ENCODE results near the gene TRPM2.
"Not testable (repeated sequence)": the region's sequence is repeated elsewhere in the genome, so short reads cannot be mapped to it uniquely, and the experiment has no call there.

Gene TRPM2

GRCh38 chr21:44335266-44336059 is 18.0 kb upstream of the TRPM2 start:
- no peak for DNase-seq

- no peak for DNase-seq
These were observed 16.0 kb upstream of the TRPM2 start for GRCh38 chr21:44337449-44337848.

GRCh38 chr21:44337941-44338895 is 15.2 kb upstream of the TRPM2 start:
- peak; percentile 50 for DNase-seq

- peak; percentile 95 for DNase-seq
These were observed 14.2 kb upstream of the TRPM2 start, which contains the start of gene CFAP410 for GRCh38 chr21:44338971-44339910. CFAP410 (minus strand) TSS chr21:44339390; CDS start chr21:44339194, 196 bp downstream.

GRCh38 chr21:44341726-44342458 is 11.5 kb upstream of the TRPM2 start:
- not testable (repeated sequence) for DNase-seq

GRCh38 chr21:44342981-44343380 is 10.4 kb upstream of the TRPM2 start:
- DNase-seq, result not testable (repeated sequence)

GRCh38 chr21:44344541-44345183 is 8.8 kb upstream of the TRPM2 start:
- no peak for DNase-seq

GRCh38 chr21:44345495-44345894 is 7.9 kb upstream of the TRPM2 start:
- no peak for DNase-seq

- DNase-seq, result no peak
These were observed 5.4 kb upstream of the TRPM2 start for GRCh38 chr21:44347911-44348451.

GRCh38 chr21:44348861-44349260 is 4.6 kb upstream of the TRPM2 start:
- no peak for DNase-seq

- DNase-seq, result no peak
These were observed 4.0 kb upstream of the TRPM2 start for GRCh38 chr21:44349416-44349846.

GRCh38 chr21:44349847-44350772 is 3.3 kb upstream of the TRPM2 start:
- no peak for DNase-seq

- no peak for DNase-seq
These were observed 2.5 kb upstream of the TRPM2 start for GRCh38 chr21:44350773-44351481.

- DNase-seq, result no peak
These were observed 1.7 kb upstream of the TRPM2 start for GRCh38 chr21:44351535-44352252.

GRCh38 chr21:44352253-44352860 is 1.1 kb upstream of the TRPM2 start:
- no peak for DNase-seq

- no peak for DNase-seq
These were observed 582 bp downstream of the TRPM2 start for GRCh38 chr21:44354001-44354405.

Measured in CD4-positive, alpha-beta T cell treated with Interleukin-17A for 1 hour (primary cell).